Activated T-cell treated with anti-CD3 and anti-CD28 coated beads for 24 hours (primary cell): ENCODE data around the gene POLR2I.
"Not testable (repeated sequence)": the region's sequence is repeated elsewhere in the genome, so short reads cannot be mapped to it uniquely, and the experiment has no call there.

Source experiments
- DNase-seq: peaks from one replicate; pipeline ENCODE4 v3.0.0-alpha.2; 2020; ENCODE audit warnings: low read depth

POLR2I gene

DNA sequence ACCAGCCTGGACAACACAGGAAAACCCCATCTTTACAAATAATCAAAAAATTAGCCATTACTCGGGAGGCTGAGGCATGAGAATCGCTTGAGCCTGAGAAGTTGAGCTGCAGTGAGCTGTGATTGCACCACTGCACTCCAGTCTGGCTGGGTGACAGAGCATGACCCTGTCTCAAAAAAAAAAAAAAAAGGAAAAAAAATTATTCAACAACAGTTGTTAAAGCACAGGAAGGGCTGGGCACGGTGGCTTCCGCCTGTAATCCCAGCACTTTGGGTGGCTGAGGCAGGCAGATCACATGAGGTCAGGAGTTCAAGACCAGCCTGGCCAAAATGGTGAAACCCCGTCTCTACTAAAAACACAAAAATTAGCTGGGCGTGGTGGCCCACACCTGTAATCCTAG lies 16.5 kb upstream of the POLR2I start:
- not testable (repeated sequence) for DNase-seq

DNA sequence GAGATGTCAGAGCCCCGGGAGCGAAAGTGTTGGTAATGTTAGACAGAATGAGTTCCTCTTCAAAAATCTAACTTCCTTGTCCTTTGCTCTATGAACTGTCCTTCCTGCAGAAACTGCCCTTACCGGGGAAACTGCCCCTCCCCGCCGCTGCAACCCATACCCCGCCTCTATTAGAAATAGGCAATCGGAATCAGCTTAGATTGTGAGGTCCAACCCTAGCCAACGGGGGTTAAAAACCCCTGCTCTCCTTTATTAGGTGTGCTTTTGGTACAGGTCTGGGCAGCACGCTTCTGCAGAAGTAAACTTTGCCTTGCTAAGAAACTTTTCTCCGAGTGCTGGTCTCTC lies 13.7 kb upstream of the POLR2I start:
- DNase-seq = no peak

DNA sequence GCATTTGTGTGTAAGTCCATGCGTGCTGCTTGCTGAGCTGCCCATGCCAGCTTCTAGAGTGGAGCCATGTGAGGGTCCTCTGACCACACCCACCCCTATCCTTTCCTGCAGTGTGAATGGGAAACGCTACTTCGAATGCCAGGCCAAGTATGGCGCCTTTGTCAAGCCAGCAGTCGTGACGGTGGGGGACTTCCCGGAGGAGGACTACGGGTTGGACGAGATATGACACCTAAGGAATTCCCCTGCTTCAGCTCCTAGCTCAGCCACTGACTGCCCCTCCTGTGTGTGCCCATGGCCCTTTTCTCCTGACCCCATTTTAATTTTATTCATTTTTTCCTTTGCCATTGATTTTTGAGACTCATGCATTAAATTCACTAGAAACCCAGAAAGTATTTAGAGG lies 10.9 kb upstream of the POLR2I start:
- no peak for DNase-seq

DNA sequence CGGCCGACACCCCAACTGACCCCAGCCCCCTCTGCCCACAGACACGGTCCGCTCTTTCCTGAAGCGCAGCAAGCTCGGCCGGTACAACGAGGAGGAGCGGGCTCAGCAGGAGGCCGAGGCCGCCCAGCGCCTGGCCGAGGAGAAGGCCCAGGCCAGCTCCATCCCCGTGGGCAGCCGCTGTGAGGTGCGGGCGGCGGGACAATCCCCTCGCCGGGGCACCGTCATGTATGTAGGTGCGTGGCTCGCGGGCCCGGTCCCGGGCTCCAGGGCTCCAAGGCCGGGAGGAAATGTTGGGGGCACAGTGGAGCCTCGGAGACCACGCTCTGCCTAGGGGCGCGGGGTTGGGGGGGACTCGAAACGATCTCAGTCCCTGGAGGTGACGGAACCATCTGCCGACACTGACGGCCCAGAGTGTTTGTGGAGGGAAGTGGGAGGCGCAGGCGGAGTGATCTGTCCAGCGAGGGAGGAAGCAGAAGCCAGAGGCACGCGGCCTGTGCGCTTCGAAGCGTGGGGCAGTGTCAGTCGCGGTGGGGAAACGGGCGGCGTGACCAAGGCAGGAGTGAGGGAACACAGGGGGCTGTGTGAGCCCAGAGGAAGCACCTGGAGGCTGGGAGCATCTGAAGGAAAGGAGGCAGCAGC lies 6.9 kb upstream of the POLR2I start:
- DNase-seq = no peak

DNA sequence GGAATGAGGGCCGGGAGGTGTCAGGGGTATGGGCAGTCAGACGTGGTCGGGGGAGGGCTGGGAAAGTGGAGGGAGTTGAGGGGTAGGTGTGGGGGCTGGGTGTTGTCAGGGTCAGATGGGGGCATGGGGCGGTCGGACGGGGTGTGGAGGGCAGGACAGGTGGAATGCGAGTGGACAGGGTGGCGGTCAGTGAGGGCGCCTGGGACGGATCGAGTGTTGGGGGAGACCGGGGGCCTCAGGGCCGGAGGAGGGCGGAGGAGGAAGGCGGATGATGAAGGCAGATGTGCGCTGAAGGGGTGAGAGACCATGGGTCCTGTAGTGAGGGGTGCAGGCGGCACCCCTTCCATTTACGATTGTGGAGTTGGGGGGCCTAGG lies 6.3 kb upstream of the POLR2I start:
- DNase-seq = no peak

DNA sequence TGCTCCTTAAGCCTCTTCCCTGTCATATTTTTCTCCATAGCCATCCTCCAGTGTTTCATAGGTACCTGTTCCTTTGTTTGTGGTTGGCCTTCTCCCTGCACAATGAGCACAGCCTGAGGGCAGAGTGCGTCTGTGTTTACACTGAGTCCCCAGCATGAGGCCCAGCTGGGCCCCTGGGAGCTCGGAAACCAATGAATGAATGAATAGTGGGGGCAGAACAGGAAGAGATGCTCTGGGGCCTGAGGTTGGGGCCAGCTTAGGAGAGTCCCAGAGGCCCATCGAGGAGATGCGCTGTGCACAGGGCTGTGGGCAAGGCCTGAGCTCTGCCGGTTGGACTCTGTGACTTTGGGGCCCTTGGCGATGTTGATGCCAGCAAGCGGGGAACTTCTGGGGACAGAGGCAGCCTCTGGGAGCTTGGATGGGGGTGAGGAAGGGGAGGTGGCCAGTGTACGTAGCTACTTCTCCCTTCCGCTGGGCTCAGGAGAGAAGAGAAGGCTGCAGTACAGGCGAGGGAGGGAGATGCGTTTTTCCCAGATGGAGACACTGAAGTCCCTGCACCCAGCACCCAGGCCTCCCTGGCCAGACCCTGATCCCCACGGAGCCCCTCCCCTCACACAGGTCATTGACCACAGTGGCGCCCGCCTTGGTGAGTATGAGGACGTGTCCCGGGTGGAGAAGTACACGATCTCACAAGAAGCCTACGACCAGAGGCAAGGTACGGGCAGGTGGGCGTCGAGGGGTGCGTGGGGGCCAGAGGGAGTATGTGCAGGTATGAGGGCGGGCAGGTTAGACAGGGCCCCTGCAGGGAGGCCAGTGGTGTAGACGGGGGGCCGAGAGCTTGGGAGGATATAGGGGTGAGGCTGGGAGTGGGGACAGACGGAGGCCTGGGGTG lies 5.7 kb upstream of the POLR2I start:
- DNase-seq = no peak

DNA sequence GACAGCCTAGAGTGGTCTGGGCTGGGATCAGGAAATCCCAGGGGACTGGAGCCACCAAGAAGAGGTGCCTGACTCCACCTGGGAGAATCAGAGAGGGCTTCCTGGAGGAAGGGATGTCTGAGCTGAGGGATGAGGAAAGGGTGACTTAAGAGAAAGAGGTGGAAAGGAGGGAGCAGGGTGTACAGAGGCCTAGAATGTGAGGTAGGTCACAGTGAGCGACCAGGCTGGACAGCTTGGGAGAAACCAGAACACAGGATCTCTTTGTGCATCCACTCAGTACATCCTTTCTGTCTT lies 1.6 kb upstream of the POLR2I start:
- DNase-seq = no peak

DNA sequence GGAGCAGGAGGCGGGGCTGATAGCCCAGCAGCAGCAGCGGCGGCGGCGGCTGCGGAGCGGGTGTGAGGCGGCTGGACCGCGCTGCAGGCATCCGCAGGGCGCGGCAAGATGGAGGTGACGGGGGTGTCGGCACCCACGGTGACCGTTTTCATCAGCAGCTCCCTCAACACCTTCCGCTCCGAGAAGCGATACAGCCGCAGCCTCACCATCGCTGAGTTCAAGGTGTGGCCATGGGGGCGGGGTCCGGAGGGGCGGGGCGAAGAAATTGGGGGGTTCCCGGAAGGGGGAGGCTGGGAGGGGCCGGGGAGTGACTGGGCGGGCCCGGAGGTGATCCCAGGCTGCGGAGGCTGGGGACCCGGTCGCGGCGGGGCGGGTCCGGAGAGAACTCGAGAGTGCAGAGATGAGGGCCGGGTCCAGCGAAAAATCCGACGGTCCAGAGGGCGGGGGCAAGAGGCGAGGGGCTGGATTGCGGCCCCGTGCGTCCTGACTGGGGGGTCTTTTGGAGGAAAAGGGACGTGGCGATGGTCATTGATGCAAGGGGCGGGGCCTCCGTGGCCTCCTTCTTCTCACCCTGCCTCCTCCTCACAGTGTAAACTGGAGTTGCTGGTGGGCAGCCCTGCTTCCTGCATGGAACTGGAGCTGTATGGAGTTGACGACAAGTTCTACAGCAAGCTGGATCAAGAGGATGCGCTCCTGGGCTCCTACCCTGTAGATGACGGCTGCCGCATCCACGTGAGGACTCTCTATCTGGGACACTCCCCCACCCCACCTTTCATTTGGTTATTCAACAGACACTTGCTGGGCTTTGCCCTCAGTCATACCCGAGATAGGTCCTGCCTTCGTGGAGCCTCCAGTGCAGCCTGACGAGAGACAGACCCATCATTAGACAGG lies 1.0 kb upstream of the POLR2I start, which contains the start of gene TBCB:
TSS of gene TBCB (plus strand) at position 16 of the 891 bp plus-strand sequence. CDS start at position 109, 93 bp downstream.
- peak; percentile 87 for DNase-seq

DNA sequence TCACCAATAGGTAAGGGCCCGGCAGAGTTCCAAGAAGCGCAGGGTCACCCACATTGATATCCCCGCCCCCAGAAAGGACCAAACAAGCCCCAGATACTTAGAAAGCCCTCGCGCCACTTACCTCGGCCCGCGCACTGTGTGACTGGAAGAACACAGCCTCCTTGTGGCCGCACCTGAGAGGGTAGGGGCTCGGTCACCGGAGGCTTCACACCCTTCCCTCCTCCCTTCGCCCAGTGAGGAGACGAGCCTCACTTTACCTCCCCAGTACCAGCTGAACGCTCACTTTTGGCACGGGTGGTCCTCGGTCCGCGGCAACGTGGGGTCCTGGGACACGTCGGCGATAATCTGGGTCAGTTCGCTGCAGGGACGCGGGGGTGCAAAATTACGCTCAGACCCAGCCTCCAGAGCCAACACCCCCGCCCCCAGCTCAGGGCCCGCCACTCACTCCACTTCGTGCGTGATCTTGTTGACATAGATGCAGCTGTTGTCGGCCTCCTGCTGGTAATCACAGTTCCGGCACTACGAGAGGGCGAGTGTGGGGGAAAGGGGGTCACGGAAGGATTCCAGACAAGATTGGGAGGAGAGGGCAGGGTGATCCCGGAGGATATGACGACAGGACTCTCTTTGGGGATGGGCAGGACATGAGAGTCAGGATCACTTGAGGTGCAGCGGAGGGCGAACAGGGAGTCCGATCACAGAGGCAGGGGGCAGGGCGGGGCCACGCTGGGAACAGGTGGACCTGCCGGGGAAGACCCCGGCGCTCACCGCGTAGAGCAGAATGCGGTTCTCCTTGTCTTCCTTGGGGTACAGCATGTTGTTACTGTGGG lies 568 bp downstream of the POLR2I start:
- no peak for DNase-seq

DNA sequence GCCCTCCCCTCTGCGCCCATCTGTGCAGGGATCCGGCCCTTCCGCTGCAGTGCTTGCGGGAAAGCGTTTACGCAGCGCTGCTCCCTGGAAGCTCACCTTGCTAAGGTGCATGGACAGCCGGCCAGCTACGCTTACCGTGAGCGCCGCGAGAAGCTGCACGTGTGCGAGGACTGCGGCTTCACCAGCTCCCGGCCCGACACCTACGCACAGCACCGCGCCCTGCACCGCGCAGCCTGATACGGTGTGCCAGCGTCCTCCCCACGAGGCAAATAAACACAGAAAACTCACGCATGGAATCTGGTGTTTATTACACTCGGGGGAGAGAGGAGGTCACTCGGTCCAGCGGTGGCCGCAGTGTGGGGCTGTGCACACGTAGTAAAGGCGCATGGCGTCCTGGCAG lies 1.2 kb downstream of the POLR2I start:
- no peak for DNase-seq

DNA sequence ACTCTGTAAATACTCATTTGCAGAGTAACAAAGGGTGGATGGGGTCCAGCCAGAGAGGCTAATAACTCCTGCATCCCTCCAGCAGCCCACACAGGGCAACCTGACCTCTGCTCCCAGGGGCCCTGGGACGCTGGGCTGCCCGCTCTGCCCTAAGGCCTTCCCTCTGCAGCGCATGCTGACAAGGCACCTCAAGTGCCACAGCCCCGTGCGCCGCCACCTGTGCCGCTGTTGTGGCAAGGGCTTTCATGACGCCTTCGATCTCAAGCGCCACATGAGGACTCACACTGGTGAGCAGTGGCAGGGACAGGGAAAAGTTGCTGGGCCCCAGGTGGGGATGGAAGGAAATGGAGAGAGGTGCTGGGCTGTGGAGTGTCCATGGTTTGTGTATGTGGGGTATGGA lies 2.0 kb downstream of the POLR2I start:
- DNase-seq = no peak

DNA sequence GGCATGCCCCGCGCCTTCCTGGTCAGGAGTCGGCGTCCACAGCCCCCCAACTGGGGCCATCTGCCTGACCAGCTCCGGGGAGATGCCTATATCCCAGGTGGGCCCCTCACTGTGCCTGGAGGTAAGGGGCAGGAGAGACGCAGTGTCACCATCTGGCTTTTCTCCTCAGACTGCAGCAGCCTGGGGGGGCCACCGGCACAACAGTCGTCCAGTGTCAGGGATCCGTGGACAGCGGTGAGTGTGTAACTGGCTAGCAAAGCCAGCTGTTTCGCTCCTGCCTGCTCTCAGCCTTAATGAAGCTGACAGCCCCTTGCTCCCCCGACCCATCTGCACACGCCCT lies 3.5 kb downstream of the POLR2I start:
- DNase-seq = no peak

DNA sequence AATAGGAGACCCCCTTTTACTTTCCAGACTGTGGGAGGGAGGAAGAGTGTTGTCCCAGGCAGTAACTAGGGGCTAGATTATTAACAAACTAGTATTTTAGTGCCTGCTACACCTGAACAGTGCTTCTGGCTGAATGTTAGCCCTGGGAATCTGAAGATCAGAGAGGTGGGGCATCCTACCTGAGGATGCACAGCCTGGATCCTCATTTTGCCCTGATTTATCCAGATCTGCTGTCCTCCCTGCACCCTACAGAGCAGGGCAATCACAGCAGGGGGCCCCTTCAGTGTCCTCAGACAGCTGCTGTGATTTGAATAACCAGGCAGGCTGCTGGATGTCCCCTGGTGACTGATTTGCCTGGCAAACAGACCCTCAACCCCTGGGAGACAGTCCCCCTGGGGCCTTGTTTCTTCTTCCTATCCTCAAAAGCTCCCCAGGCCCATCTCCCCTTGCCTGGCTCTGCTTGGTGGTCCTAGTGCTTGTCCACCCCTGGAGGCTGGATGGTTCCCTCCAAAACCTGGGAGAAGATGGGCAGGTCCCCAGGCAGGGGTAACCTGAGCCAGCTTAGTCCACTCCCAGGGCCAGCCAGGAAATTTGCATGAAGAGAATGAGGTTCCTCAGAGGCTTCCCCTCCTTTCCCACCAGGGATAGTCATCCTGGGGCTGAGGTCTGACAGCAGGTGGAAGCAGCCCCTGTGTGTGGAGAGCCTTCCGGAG lies 4.0 kb downstream of the POLR2I start, which contains the start of gene OVOL3:
TSS of gene OVOL3 (plus strand) at position 657 of the 713 bp plus-strand sequence. CDS start 60 bp downstream, outside the sequence.
- DNase-seq = no peak

DNA sequence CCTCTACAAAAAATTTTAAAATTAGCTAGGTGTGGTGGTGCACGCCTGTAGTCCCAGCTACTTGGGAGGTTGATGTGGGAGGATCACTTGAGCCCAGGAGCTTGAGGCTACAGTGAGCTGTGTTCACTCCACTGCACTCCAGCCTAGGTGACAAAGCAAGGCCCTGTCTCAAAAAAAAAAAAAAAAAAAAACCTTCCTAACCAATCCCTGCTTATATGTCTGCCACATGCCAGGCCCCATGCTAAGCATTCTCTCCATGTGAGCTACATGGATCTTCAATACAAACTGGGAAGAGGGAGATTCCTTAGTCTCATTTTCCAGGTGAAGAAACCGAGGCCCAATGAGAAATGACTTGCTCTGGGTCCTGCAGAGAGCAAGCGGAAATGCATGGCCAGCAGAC lies 6.0 kb downstream of the POLR2I start:
- no peak for DNase-seq

DNA sequence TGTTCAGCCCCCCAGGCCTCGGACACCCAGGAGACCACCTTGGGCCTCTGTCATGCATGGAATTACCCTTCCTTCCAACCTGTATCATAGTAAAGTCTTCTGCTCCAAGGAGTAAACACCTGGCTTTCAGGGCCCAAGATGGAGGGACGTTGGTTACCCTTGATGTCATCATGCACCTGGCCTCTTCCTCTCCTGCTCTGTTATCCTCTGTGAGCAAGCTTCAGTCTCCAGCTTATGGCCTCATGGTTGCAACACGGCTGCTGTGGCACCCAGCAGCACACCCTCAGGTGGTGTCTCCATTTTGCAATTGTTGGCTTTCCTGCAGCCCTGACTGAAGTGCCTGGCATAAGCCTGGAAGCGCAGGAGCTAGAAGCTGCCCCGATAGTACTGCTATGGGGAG lies 7.7 kb downstream of the POLR2I start:
- no peak for DNase-seq

DNA sequence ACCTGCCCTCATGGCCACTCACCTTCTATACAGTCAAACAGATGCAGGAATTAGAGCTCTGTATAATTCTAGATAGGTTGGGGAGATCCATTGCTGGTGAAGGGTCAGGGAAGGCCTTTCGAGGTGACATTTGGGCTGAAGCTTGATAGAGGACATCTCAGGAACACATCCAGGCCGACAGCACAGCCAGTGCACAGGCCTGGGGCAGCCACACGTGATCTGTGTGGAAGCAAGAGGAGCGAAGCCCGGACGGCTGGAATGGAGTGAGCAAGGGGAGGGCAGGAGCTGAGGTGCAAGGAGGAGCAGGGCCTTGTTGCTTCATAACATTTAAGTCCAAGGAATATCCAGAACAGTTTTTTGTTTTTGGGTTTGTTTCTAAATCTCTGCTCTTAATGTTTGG lies 8.2 kb downstream of the POLR2I start:
- no peak for DNase-seq

DNA sequence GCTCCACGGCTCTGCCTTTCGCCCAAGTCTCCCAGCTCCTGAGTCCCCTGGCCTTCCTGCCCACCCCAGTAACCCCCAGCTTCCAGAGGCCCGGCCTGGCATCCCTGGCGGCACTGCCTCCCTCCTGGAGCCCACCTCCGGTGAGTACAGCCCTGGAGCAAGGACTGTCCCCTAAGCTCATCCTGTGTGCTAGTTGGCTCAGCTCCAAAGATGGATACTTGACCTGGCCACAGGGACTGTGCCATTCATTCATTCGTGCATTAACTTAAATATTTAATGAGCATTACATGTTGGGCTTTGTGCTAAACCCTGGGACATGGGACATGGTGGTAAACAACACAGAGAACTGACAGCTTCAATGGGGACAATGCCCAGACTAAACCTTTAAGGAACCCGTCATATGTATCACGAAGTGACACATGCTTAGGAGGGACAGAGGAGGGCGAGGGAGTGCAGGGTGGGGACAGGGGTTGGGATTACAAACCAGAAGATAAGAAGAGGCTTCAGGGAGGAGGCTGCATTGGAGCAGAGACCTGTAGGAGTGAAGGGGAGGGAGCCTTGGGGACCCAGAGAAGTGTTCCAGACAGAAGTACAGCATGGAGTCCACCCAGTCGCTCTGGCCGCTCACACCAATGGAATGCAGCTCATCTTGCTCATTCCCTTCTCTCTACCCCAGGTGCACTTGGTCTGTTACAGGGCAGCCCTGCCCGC lies 10.7 kb downstream of the POLR2I start:
- DNase-seq = no peak

DNA sequence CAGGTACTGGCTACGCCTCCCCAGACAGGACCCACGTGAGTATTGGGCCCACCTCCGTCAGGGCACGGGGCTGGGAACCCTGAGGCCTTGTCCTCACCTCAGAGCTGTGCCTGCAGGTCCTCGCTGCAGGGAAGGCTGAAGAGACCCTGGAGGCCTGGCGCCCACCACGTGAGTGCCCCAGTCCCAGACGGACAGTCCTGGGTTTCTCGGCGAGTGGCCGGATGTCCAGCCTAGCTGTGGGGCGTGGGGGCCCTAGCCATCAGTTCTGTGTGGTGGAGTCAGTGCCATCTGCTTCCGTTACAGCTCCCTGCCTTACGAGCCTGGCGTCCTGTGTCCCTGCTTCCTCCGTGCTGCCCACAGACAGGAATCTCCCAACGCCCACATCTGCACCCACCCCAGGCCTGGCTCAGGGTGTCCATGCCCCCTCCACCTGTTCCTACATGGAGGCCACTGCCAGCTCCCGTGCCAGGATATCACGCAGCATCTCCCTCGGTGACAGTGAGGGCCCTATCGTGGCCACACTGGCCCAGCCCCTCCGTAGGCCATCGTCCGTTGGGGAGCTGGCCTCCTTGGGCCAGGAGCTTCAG lies 11.5 kb downstream of the POLR2I start:
- DNase-seq = no peak

DNA sequence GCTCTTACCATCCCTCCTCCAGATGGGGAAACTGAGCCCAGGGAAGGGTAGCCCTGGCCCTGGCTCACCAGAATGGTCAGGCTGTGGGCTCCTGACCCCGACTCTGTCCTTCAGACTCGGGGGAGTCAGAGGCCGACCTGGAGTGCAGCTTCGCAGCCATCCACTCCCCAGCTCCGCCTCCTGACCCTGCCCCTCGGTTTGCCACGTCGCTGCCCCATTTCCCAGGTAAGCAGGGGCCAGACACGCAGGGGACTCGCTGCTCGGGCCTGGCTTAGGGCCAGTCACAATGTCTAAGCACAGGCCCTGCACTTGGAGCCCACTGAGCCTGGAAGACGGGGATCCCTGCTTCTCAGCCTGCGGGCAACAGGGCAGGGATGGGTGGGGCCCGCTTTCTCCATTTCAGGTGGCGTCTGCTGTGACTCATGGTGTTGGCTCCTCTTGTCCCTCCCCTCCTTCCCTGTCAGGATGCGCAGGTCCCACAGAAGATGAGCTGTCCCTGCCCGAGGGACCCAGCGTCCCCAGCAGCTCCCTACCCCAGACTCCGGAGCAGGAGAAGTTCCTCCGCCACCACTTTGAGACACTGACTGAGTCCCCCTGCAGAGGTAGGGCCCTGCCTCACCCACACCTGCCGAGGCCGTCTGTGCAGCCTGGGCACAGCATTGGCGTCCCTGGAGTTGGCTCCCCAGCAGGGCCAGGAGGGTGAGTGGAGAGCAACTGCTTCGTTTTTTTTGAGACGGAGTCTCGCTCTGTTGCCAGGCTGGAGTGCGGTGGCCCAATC lies 12.9 kb downstream of the POLR2I start:
- no peak for DNase-seq

DNA sequence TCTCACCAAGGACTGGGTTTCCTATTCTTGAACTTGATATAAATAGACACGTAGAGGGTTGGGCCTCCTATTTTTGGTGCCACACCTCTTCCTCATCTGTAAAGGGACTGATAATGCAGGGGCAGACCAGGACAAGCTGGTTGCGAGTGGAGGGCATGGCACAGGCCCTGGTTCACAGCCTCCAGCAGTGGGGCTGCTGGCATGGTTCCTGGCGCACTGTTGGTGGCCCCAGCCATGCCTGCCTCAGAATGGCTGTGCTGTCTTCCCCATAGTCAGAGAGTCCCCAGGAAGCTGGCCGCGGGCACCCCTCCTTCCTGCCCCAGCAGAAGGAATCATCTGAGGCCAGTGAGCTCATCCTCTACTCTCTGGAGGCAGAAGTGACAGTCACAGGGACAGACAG lies 14.2 kb downstream of the POLR2I start:
- no peak for DNase-seq
